ENCODE results near the gene ZNF106.

Gene ZNF106

GRCh38 chr15:42490671-42491538 lies at the start of gene ZNF106:
Gene ZNF106, minus strand, starts transcription at chr15:42491141. Its CDS starts 18,852 bp downstream, at chr15:42472289.
- peak; percentile 84 for DNase-seq

GRCh38 chr15:42533246-42533645 lies 42.3 kb upstream of the ZNF106 start:
- no peak for DNase-seq

GRCh38 chr15:42528970-42529369 lies 38.0 kb upstream of the ZNF106 start:
- DNase-seq: no peak

- no peak for DNase-seq
Measured at GRCh38 chr15:42523331-42523730, 32.4 kb upstream of the ZNF106 start.

GRCh38 chr15:42511007-42511391 lies 20.1 kb upstream of the ZNF106 start:
- DNase-seq: no peak

GRCh38 chr15:42510258-42511006 lies 19.5 kb upstream of the ZNF106 start:
- DNase-seq: no peak

- no peak for DNase-seq
Measured at GRCh38 chr15:42508263-42508690, 17.3 kb upstream of the ZNF106 start.

GRCh38 chr15:42507514-42507913 lies 16.6 kb upstream of the ZNF106 start:
- DNase-seq: no peak

- DNase-seq: no peak
Measured at GRCh38 chr15:42504631-42505030, 13.7 kb upstream of the ZNF106 start.

- no peak for DNase-seq
Measured at GRCh38 chr15:42503825-42504224, 12.9 kb upstream of the ZNF106 start.

GRCh38 chr15:42502477-42502876 lies 11.5 kb upstream of the ZNF106 start:
- DNase-seq: no peak

- DNase-seq: no peak
Measured at GRCh38 chr15:42499858-42500609, 9.1 kb upstream of the ZNF106 start.

GRCh38 chr15:42498212-42499068 lies 7.5 kb upstream of the ZNF106 start:
- DNase-seq: no peak

GRCh38 chr15:42495361-42496212 lies 4.6 kb upstream of the ZNF106 start, which contains the start of gene SNAP23:
Gene SNAP23, plus strand, starts transcription at chr15:42495634. Its CDS starts 16,213 bp downstream, at chr15:42511847.
- peak; percentile 81 for DNase-seq

- no peak for DNase-seq
Measured at GRCh38 chr15:42494998-42495360, 4.0 kb upstream of the ZNF106 start.

- no peak for DNase-seq
Measured at GRCh38 chr15:42493679-42494078, 2.7 kb upstream of the ZNF106 start.

- DNase-seq: no peak
Measured at GRCh38 chr15:42491539-42492225, 741 bp upstream of the ZNF106 start.

- no peak for DNase-seq
Measured at GRCh38 chr15:42490291-42490670, 660 bp downstream of the ZNF106 start.

- DNase-seq: no peak
Measured at GRCh38 chr15:42483677-42484076, 7.3 kb downstream of the ZNF106 start.

GRCh38 chr15:42482701-42483100 lies 8.2 kb downstream of the ZNF106 start:
- no peak for DNase-seq

GRCh38 chr15:42474827-42475226 lies 16.1 kb downstream of the ZNF106 start:
- no peak for DNase-seq
